HG03175 (cell line): ENCODE data around the gene MMD.
A peak's percentile ranks its signal among the peaks of the same experiment; 100 is the strongest.
"Not testable (repeated sequence)": the region's sequence is repeated elsewhere in the genome, so short reads cannot be mapped to it uniquely, and the experiment has no call there.

ENCODE experiments used
- ATAC-seq: cut with Tn5 transposase; IDR thresholded peaks from one replicate; pipeline ENCODE4 v1.9.1; 2021; ENCODE audit warnings: mild to moderate bottlenecking, moderate library complexity; ENCODE audit not compliant: unreplicated experiment

The MMD gene

GRCh38 chr17:55421179-55421934 lies at the start of gene MMD:
Gene MMD, minus strand, starts transcription at chr17:55421835. Its CDS starts 140 bp downstream, at chr17:55421695.
- peak; percentile 25 for ATAC-seq

GRCh38 chr17:55466671-55467070 lies 45.0 kb upstream of the MMD start:
- no peak for ATAC-seq

GRCh38 chr17:55465771-55466170 lies 44.1 kb upstream of the MMD start:
- not testable (repeated sequence) for ATAC-seq

GRCh38 chr17:55463600-55463999 lies 42.0 kb upstream of the MMD start:
- ATAC-seq: no peak

- no peak for ATAC-seq
Measured at GRCh38 chr17:55462711-55463110, 41.1 kb upstream of the MMD start.

GRCh38 chr17:55462234-55462633 lies 40.6 kb upstream of the MMD start:
- ATAC-seq: no peak

GRCh38 chr17:55458978-55459377 lies 37.3 kb upstream of the MMD start:
- peak; percentile 73 for ATAC-seq

GRCh38 chr17:55458287-55458900 lies 36.8 kb upstream of the MMD start:
- no peak for ATAC-seq

GRCh38 chr17:55456307-55457240 lies 34.9 kb upstream of the MMD start:
- no peak for ATAC-seq

GRCh38 chr17:55454906-55455474 lies 33.4 kb upstream of the MMD start:
- ATAC-seq: no peak

- no peak for ATAC-seq
Measured at GRCh38 chr17:55453839-55454557, 32.4 kb upstream of the MMD start.

GRCh38 chr17:55452139-55452790 lies 30.6 kb upstream of the MMD start:
- peak; percentile 84 for ATAC-seq

GRCh38 chr17:55451758-55452138 lies 30.1 kb upstream of the MMD start:
- ATAC-seq: no peak

GRCh38 chr17:55451203-55451641 lies 29.6 kb upstream of the MMD start:
- no peak for ATAC-seq

GRCh38 chr17:55450232-55450825 lies 28.7 kb upstream of the MMD start:
- no peak for ATAC-seq

GRCh38 chr17:55448681-55449080 lies 27.0 kb upstream of the MMD start:
- no peak for ATAC-seq

- no peak for ATAC-seq
Measured at GRCh38 chr17:55446581-55447205, 25.1 kb upstream of the MMD start.

GRCh38 chr17:55446004-55446403 lies 24.4 kb upstream of the MMD start:
- ATAC-seq: not testable (repeated sequence)
